Posterior cingulate gyrus (tissue), 11 donors: Measurements from ENCODE around the gene LRWD1.
"Not testable (repeated sequence)": the region's sequence is repeated elsewhere in the genome, so short reads cannot be mapped to it uniquely, and the experiment has no call there.

Source experiments
- DNase-seq, 10 donors: peaks; one replicate each; pipeline versions ENCODE4 v3.0.0 to v3.0.0-alpha.2; 2020 to 2021; ENCODE audit warnings: mixed read lengths in 3 of 10
- intact Hi-C: fragments of 100-400 bp; cut with DNase I; formaldehyde crosslinking; loops from one replicate; pipeline ENCODE4 v1.15.1; 2023

The LRWD1 gene

DNA sequence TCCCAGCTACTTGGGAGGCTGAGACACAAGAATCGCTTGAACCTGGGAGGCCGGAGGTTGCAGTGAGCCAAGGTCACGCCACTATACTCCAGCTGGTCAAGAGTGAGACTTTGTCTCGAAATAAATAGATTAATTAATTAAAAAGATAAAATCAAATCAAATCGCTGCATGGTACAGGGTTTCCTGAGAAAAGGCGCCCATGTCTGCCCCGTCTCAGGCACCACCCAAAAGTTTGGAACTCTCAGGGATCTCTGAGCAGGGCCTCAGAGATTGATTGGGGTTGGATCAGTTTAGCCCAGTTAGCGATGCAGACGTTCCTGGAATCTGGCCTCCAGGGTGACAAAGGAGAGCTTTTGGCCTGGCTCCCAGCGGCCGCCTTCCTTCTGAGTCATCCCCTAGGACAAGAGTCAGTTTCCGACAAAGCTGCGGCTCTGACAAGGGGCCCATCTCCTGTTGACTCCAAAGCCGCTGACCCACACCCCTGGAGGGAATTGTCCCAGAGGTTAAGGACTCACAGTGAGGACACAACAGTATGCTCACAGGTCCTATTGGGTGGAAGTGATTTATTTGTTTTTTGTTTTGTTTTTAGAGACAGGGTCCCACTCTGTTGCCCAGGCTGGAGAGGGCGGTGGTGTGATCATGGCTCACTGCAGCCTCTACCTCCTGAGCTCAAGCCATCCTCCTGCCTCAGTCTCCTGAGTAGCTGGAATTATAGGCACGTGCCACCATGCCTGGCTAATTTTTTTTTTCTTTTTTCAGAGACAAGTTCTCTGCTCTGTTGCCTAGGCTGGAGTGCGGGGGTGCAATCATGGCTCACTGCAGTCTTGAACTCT lies 24.6 kb upstream of the LRWD1 start:
- no peak for DNase-seq
- intact Hi-C loops: no loop called here

DNA sequence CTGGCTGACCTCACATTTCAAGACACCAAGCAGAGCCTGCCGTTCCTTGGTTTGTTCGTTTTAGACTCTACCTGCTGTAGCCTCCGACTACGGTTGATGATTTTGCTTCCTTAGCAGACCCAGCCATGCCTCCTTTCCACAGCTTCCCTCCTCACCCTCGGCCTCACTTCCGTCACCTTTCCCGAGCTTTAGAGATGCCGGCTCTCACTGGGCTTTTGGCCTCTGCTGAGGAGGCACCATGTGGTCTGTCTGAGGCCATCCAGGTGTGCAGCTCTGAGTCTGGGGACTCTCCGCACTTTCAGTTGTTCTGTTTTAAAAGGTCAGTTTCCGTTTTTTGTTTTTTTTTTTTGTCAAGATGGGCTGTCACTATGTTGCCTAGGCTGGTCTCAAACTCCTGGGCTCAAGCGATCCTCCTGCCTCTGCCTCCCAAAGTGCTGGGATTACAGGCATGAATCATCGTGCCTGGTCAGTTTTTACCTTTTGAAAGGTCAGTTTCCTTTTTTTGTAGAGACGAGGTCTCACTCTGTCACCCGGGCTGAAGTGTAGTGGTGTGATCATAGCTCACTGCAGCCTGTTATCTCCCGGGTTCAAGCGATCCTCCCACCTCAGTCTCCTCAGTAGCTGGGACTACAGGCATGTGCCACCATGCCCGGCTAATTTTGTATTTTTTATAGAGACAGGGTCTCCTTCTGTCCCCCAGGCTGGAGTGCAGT lies 19.7 kb upstream of the LRWD1 start:
- no peak for DNase-seq
- intact Hi-C loops: no loop called here

DNA sequence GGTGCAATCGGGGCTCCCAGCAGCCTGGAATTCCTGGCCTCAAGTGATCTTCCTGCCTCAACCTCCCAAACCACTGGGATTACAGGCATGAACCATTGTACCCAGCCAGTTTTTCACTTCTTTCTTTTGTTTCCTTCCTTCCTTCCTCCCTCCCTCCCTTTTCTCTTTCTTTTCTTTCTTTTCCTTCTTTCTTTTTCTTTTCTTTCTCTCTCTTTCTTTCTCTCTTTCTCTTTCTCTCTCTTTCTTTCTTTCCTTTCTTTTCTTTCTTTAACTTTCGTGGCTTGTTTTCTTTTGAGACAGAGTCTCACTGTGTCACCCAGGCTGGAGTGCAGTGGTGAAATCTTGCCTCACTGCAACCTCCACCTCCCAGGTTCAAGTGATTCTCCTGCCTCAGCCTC lies 19.1 kb upstream of the LRWD1 start:
- intact Hi-C loops: no loop called here
- DNase-seq: no peak

DNA sequence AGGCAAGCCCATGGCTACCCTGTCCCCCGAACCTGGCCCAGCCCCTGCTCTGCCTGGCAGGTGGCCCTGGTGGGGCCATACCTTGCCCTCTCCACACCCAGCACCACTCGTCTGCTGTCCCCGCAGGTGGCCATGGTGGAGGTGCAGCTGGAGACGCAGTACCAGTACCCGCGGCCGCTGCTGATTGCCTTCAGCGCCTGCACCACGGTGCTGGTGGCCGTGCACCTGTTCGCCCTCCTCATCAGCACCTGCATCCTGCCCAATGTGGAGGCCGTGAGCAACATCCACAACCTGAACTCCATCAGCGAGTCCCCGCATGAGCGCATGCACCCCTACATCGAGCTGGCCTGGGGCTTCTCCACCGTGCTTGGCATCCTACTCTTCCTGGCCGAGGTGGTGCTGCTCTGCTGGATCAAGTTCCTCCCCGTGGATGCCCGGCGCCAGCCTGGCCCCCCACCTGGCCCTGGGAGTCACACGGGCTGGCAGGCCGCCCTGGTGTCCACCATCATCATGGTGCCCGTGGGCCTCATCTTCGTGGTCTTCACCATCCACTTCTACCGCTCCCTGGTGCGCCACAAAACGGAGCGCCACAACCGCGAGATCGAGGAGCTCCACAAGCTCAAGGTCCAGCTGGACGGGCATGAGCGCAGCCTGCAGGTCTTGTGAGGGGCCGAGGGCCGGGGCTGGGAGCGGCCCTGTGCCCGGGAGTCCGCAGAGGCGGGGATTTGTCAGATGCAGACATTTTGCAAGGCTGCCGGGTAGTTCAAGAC lies 18.2 kb upstream of the LRWD1 start:
- intact Hi-C loops: no loop called here
- no peak for DNase-seq

DNA sequence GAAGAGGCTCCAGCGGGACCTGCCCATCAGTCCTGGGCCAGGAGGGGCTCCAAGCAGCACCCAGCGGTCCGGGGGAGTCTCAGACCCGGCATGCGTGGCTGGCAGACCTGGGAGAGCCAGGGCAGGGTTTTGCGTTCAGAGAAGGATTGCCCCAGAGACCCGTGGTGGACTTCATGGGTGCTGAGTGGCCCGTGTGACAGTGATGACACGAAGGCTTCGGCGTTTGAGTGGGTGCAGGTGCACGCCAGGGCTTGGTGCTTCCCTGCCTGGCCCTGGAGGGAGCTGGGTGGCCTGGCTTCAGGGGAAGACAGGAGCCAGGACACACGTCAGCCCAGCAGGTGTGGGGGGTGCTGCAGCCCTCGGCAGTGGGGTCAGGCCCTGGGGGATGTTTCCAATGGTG lies 17.5 kb upstream of the LRWD1 start:
- intact Hi-C loops: no loop called here
- no peak for DNase-seq

DNA sequence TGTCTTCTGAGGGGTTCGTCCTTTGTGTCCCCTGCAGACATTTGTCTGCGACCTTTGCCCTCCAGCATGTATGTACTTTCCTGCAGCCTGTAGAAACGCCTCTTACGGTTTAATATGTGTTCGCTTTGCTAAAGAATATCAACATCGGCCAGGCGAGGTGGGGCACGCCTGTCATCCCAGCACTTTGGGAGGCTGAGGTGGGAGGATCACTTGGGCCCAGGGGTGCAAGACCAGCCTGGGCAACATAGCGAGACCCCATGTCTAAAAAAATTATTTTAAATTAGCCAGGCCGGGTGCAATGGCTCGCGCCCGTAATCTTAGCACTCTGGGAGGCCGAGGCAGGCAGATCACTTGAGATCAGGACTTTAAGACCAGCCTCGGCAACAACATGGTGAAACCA lies 15.6 kb upstream of the LRWD1 start:
- intact Hi-C loops: no loop called here
- DNase-seq: no peak

DNA sequence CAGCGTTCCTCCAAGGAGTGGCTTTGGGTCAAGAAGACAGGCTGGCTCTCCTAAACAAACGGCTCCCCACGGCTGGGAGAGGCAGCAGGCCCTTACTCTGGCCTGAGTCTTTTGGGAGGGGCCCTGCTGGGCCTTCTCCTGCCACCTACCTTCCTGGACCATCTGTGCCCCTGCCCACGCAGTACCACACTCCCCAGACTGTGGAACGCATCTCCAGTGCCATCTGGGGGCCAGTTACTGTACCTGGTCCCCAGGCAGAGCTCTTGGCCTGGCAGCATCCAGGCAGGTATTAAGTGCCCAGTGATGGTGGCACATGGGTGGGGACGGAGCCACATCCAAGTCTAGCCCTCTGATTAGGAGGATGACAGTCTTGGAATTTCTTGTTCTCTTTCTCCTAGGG lies 14.5 kb upstream of the LRWD1 start:
- peak in 7 of 10 donors; percentile 51 to 93 (median 63) for DNase-seq
- intact Hi-C loops: no loop called here

DNA sequence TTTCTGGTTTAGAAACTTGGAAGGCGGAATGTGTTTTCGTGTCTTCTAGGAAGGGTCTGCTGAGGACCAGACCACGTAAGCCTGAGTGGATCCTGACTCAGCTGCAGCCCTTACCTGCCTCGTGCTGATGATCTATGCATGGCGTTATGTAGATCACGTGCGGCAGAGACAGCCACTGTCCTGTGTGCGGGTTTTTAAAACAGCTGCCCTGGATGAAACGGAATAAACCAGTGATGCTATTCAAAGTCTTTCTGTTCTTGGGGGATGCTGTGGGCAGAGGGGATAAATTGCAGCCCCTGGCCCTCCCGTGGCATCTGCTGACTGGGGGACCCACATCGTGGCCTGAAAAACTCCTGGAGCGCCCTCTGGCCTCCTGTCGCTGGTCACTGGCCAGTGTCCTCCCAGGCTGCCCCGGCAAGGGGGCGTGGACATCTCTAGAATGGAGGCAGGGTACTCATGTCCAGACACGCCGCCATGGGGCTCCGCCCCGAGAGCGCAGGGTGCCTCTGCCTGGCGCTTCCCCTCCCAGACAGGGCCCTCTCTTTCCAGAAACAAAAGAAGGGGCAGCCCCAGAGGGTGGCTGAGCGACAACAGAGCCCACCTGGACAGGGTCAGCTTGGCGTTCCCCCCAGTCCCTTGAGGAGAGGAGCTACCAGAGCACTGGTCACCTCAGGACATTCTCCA lies 13.3 kb upstream of the LRWD1 start:
- DNase-seq: no peak
- intact Hi-C loops: no loop called here

DNA sequence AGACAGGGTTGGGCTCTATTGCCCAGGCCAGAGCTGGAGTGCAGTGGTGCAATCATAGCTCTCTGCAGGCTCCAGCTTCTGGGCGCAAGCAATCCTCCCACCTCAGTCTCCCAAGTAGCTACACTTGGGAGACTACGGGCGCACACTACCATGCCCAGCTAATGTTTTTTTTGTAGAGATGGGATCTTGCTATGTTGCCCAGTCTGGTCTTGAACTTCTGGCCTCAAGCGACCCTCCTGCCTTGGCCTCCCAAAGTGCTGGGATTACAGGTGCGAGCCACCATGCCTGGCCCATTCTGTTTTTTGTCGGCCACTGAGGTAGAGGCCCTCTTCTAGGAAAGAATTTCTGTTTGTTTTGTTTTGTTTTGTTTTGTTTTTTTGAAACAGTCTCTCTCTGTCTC lies 12.3 kb upstream of the LRWD1 start:
- DNase-seq: no peak

DNA sequence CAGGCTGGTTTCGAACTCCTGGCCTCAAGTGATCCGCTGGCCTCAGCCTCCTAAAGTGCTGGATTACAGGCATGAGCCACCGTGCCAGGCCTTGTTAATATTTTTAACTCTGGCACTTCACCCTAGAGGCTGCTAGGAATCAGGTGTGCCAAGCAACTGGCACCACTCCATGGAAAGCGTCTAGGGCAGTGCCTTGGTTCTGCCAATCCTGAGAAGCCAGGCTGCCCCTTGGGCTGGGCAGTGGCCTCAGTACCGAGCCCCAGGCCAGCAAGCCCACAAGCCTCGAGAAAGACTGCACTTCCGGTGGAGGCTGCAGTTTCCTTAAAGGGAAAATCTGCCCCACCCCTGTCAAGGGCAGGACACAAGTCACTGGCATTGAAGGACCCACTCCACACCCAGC lies 11.5 kb upstream of the LRWD1 start:
- no peak for DNase-seq
- intact Hi-C loops: no loop called here

More for the DNA sequence above, 12.3 kb upstream of the LRWD1 start:
- intact Hi-C loops: no loop called here

DNA sequence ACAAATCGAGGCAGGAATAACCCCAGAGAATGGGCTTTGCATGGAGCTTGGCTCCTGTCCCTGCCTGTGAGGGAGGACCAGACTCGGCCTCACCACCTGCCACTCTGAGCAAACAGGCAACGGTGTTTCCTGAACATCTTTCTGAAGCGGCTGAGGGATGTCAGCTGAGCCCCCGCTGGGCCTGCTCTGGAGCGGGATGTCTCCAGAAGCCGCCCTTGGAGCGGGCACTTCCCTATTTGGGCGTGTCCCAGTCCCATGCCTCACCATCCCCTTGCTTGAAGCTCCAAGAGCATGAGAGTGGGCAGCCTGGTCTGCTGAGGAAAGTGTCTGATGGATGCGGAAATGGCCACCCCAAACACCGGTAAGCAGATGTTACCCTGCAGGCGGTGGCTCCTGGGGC lies 10.3 kb upstream of the LRWD1 start:
- DNase-seq: no peak
- intact Hi-C loops: no loop called here

DNA sequence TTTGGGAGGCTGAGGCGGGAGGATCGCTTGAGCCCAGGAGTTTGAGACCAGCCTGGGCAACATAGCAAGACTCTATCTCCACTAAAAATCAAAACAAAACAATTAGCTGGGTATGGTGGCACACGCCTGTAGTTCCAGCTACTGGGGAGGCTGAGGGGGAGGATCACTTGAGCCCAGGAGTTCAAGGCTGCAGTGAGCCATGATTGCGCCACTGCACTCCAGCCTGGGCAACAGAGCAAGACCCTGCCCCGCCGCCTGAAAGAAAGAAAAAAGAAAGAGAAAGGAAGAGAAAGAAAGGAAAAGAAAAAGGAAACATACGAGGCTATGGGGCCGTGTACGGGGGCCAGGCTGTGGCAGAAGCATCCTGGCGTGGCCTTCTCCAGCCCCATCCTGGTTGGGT lies 9.9 kb upstream of the LRWD1 start:
- intact Hi-C loops, DNase-seq: not testable (repeated sequence)

DNA sequence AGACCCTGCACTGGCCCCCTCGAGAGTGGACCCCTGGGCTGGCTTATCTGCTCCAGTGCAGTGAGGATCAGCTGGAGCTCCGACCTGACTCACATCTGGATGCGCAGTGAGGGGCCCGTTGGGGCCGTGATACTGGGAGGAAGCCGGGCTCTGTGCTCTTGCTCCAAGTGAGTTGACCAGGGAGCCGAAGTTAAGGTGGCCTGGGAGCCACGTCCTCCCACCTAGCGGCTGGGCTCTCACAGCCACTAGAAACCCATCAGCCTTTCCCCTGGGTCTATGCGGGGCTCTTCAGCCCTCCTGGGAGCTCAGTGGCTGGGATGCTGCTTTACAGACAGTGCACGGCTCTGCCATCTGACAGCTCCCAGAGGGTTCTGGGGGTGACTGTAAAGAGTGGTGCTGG lies 9.2 kb upstream of the LRWD1 start:
- intact Hi-C loops: no loop called here
- DNase-seq: no peak

DNA sequence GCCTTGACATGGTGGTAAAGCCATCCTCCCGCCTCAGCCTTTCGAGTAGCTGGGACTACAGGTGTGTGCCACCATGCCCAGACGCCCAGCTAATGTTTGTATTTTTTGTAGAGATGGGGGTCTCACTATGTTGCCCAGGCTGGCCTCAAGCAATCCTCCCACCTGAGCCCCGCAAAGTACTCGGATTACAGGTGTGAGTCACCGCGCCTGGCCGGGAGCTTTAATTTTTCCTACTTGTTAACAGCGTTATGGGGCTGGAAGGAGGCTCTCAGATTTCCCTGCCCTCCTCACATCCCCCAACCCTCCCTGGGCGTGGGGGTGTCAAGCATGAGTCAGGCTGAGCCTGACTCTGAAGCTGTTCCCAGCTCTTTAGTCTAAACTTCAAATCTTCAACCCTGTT lies 8.5 kb upstream of the LRWD1 start:
- intact Hi-C loops: no loop called here

DNA sequence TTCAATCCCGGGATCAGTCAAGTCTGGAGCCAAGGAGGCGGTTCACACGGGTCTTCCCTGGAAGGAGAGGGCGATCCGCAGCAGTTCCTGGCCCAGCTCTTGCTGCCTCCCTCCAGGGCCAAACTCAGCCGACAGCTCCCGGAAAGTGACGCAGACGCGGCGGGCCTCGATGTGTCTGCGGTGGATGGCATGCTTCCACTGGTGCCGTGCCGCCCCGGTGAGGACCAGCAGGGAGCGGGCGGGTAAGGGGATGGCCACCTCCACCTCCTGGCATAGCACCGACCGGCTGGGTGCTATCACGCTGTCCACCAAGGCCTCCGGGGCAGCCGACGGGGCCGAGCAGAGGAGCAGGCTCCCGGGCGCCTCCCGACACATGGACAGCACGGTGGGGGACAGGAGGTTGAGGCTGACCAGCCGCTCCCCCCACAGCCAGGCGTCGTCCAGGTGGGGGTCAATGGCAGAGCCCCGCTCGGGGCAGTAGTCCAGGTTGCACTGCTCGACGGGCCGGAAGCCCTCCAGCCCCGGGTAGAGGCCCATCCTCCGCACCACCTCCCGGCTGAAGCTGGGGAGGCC lies 7.3 kb upstream of the LRWD1 start:
- intact Hi-C loops: no loop called here
- DNase-seq: no peak

More for the DNA sequence above, 8.5 kb upstream of the LRWD1 start:
- DNase-seq: no peak

DNA sequence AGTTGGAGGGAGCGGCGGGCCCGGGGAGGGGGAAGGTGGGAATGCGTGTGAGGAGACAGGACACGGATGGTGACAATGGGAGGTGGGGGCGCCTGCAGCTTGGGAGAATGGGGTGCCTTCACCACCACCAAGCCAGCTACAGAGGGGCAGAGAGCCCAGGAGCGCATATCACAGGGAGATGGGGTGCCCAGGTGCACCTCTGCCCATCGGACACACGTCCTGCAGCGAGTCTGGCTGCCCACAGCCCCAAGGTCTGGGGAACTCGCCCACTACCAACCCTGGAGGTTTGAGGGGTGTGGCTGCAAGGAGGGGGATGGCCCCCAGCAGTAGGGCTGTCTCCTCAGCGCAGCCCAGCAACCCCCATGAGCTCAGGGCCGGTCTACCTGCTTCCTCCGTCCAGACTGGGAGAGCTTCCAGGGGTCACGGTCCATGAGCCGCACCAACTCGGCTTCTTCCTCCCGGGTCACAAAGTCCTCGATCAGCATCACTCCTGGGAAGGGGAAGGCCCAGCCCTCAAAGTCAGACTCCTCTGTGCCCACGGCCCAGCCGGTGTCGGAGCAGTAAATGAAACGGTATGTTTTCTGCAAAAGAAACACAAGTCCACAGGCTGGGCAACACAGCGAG lies 5.5 kb upstream of the LRWD1 start:
- DNase-seq: no peak
- intact Hi-C loops: no loop called here

DNA sequence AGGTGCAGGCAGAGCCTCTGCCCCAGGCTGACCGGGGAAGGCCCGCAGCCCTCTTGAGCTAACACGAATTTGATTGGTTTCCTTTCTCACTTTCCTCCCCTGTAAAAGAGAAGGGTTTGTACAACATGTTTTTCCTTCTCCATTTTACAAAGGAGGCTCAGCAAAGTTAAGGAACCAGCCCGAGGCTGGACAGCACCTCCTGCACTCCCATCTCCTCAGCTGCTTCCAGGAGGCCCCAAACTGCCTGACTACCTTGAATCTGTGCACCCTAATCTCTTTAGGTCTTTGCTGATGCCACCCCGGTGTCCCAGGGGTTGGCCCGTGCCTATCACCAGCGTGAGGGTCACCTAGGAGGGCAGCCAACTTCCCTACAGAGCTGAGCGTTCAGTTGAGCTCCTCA lies 4.3 kb upstream of the LRWD1 start:
- no peak for DNase-seq
- intact Hi-C loops: loop anchor here (10.0 kb wide), 1 partner anchor 46 kb away; no protein-coding TSS in a partner anchor

DNA sequence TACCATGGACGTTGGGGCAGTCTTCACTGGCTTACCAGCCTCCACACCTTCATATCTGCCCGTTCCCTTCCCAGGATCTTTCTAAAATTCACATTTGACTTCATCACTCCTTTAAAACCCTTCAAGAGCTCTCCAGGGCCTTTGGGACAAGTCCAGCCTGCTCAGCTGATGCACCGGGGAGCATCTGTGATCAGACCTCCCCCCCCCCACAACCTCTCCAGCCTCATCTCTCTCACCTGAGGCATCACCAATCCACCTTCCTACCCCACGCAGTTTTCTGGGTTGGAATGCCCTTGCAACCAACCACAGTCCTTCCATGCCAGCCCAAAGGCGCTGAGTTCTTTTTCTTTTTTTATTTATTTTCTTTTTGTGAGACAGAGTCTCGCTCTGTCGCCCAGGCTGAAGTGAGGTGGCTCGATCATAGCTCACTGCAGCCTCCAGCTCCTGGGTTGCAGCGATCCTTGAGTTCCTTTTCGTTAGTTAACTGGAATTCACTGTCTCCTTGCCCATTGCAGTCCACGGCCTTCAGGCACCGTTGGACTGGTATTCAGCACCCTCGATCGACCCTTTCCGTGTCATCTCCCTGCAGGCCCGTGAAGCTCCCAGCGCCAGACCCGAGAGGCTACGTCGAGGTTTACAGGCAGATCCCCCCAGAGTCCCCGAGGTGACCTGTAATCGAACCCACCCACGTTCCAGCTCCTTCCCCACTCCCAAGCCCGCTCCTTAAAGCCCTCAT lies 775 bp upstream of the LRWD1 start:
- DNase-seq: peak in 2 of 10 donors; percentile 56 to 77
- intact Hi-C loops: loop anchor here (10.0 kb wide), 1 partner anchor 49 kb away; no protein-coding TSS in a partner anchor

DNA sequence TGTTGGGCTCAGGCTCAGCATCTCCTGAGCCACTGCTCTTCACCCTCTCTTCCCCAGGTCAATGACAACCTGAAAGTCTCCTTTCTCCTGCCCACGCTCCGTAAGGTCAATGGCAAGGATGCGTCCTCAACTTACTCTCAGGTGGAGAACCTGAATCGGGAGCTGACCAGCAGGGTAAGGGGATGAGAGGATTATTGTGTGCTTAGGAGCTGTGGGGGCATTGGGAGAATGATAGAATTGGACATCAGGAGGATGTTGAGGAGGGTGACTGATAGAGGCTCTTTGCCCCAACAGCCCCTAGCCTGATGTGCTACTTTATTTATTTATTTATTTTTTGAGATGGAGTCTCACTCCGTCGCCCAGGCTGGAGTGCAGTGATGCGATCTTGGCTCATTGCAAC lies 1.3 kb downstream of the LRWD1 start:
- intact Hi-C loops: loop anchor here (10.0 kb wide), 1 partner anchor 51 kb away; no protein-coding TSS in a partner anchor
- peak in 1 of 10 donors; percentile 8 for DNase-seq
